Fibroblast of lung (primary cell): ENCODE measurements around the gene POLR2C.

ENCODE experiments used
- EZH2 ChIP-seq: IDR thresholded peaks from 2 replicates; pipeline ENCODE4 v1.5.1; 2012; ENCODE audit warnings: low read length, control low read depth, mild to moderate bottlenecking; ENCODE audit errors: missing control alignments
- TF ChIP-seq, protein P1 (sequence below), 2 donors: IDR thresholded peaks in 1 of 2; conservative IDR thresholded peaks in 1 of 2; 1 replicate in 1 of 2; 2 replicates in 1 of 2; pipeline ENCODE4 v1.5.1; 2011 to 2012; ENCODE audit warnings: low read length in 2 of 2, control low read depth in 1 of 2, inconsistent platforms in 1 of 2, low read depth in 1 of 2, mild to moderate bottlenecking in 1 of 2

GRCh38 chr16:57478396-57479204, 16.1 kb downstream of the POLR2C start:
- TF ChIP-seq, protein P1, sequence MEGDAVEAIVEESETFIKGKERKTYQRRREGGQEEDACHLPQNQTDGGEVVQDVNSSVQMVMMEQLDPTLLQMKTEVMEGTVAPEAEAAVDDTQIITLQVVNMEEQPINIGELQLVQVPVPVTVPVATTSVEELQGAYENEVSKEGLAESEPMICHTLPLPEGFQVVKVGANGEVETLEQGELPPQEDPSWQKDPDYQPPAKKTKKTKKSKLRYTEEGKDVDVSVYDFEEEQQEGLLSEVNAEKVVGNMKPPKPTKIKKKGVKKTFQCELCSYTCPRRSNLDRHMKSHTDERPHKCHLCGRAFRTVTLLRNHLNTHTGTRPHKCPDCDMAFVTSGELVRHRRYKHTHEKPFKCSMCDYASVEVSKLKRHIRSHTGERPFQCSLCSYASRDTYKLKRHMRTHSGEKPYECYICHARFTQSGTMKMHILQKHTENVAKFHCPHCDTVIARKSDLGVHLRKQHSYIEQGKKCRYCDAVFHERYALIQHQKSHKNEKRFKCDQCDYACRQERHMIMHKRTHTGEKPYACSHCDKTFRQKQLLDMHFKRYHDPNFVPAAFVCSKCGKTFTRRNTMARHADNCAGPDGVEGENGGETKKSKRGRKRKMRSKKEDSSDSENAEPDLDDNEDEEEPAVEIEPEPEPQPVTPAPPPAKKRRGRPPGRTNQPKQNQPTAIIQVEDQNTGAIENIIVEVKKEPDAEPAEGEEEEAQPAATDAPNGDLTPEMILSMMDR (conservative IDR thresholded peaks at IDR 0.05 in 1 of 2, IDR thresholded peaks at IDR 0.05 in 1 of 2; ENCODE audit: low read depth in 1 of 2, low read length in 2 of 2), result no peak
- no peak for TF ChIP-seq EZH2
